ENCODE data around the gene RASA2.

Gene RASA2

GRCh38 chr3:141539431-141540187, 52.8 kb downstream of the RASA2 start:
- no peak for DNase-seq

GRCh38 chr3:141540531-141540930, 53.7 kb downstream of the RASA2 start:
- no peak for DNase-seq

GRCh38 chr3:141542202-141542969, 55.6 kb downstream of the RASA2 start:
- peak in 1 of 5 donors; percentile 64 for DNase-seq

- DNase-seq, result no peak
Observed at GRCh38 chr3:141542989-141543388, 56.2 kb downstream of the RASA2 start.

- peak in 2 of 5 donors; percentile 12 to 57 for DNase-seq
Observed at GRCh38 chr3:141544697-141545096, 57.9 kb downstream of the RASA2 start.

- no peak for DNase-seq
Observed at GRCh38 chr3:141546081-141546480, 59.3 kb downstream of the RASA2 start.

GRCh38 chr3:141546586-141546985, 59.8 kb downstream of the RASA2 start:
- DNase-seq, result no peak

GRCh38 chr3:141547791-141548190, 61.0 kb downstream of the RASA2 start:
- DNase-seq, result no peak

GRCh38 chr3:141550926-141551665, 64.3 kb downstream of the RASA2 start:
- no peak for DNase-seq

- DNase-seq, result peak in 1 of 5 donors; percentile 57
Observed at GRCh38 chr3:141552440-141552991, 65.7 kb downstream of the RASA2 start.

- DNase-seq, result peak in 2 of 5 donors; percentile 7 to 90
Observed at GRCh38 chr3:141553055-141553454, 66.2 kb downstream of the RASA2 start.

- DNase-seq, result peak in 1 of 5 donors; percentile 78
Observed at GRCh38 chr3:141556034-141556433, 69.2 kb downstream of the RASA2 start.

GRCh38 chr3:141557961-141558706, 71.3 kb downstream of the RASA2 start:
- no peak for DNase-seq

GRCh38 chr3:141561426-141562034, 74.7 kb downstream of the RASA2 start:
- peak in 4 of 5 donors; percentile 17 to 68 (median 46) for DNase-seq

GRCh38 chr3:141564241-141564640, 77.4 kb downstream of the RASA2 start:
- no peak for DNase-seq

GRCh38 chr3:141570068-141570467, 83.2 kb downstream of the RASA2 start:
- DNase-seq, result no peak

- peak in 1 of 5 donors; percentile 13 for DNase-seq
Observed at GRCh38 chr3:141575879-141576743, 89.3 kb downstream of the RASA2 start.

- no peak for DNase-seq
Observed at GRCh38 chr3:141576744-141577052, 89.9 kb downstream of the RASA2 start.

GRCh38 chr3:141578202-141578973, 91.6 kb downstream of the RASA2 start:
- DNase-seq, result no peak

GRCh38 chr3:141594357-141594756, 107.5 kb downstream of the RASA2 start:
- no peak for DNase-seq
